Glutamatergic neuron (in vitro differentiated cells): ENCODE data around the gene DOCK9. TPM values are rescaled to one million over a fixed set of nuclear protein-coding genes. Genes with fewer than 3 reads are reported as not detected.

Experiments
- DNase-seq: peaks from one replicate; pipeline ENCODE4 v3.0.0; 2022
- H3K27ac Mint-ChIP-seq: one replicate; pipeline ENCODE4 v1.8.0; 2020; ENCODE audit warnings: mild to moderate bottlenecking, mixed read lengths, inconsistent platforms; ENCODE audit not compliant: unreplicated experiment
- H3K27me3 Mint-ChIP-seq: one replicate; pipeline ENCODE4 v1.8.0; 2020; ENCODE audit warnings: mild to moderate bottlenecking, moderate library complexity, mixed read lengths, inconsistent platforms; ENCODE audit not compliant: unreplicated experiment
- H3K36me3 Mint-ChIP-seq: one replicate; pipeline ENCODE4 v1.8.0; 2020; ENCODE audit warnings: mild to moderate bottlenecking, mixed read lengths, inconsistent platforms; ENCODE audit not compliant: unreplicated experiment
- H3K4me1 Mint-ChIP-seq: one replicate; pipeline ENCODE4 v1.8.0; 2020; ENCODE audit warnings: mild to moderate bottlenecking, low read depth, mixed read lengths, inconsistent platforms; ENCODE audit not compliant: unreplicated experiment
- H3K4me3 Mint-ChIP-seq: one replicate; pipeline ENCODE4 v1.8.0; 2020; ENCODE audit warnings: mild to moderate bottlenecking, mixed read lengths, inconsistent platforms; ENCODE audit not compliant: unreplicated experiment
- H3K9me3 Mint-ChIP-seq: one replicate; pipeline ENCODE4 v1.8.0; 2020; ENCODE audit warnings: mild to moderate bottlenecking, moderate library complexity, mixed read lengths, inconsistent platforms; ENCODE audit not compliant: unreplicated experiment
- CTCF ChIP-seq: fragments of 200-600 bp; sonication (generic); IDR thresholded peaks from one replicate; pipeline ENCODE4 v1.5.0; 2021; ENCODE audit not compliant: partially characterized antibody, unreplicated experiment
- total RNA-seq: library from RNA; stranded (reverse); fragmentation: NEBNext Ultra II Directional; extraction: Animal tissue kit (Norgen Biotek cat#: 25700); gene quantifications from one replicate; pipeline ENCODE4 v1.2.1, GENCODE V29; 2021; ENCODE audit not compliant: unreplicated experiment

DOCK9 gene
- total RNA-seq, 1 donor from 2014 or later, result 4.5 TPM

- no peak for TF ChIP-seq CTCF
- H3K9me3 Mint-ChIP-seq, result no peaks in the 10 kb centered on the region
- H3K4me3 Mint-ChIP-seq, result no peak overlapping the region
- peaks cover 2% of the 10 kb centered on the region for H3K27me3 Mint-ChIP-seq
- H3K27ac Mint-ChIP-seq, result no peak overlapping the region
- DNase-seq, result no peak
- peaks cover 6% of the 10 kb centered on the region for H3K36me3 Mint-ChIP-seq
- H3K4me1 Mint-ChIP-seq, result no peaks in the 10 kb centered on the region
Measured at GRCh38 chr13:98871727-98872126, 106.1 kb downstream of the DOCK9 start.

GRCh38 chr13:98869408-98870090, 108.3 kb downstream of the DOCK9 start:
- Mint-ChIP-seq H3K9me3 (no peaks in the 10 kb centered on the region), H3K4me3 (no peak overlapping the region), H3K27ac (no peak overlapping the region), H3K4me1 (no peaks in the 10 kb centered on the region), H3K27me3 (peaks cover 2% of the 10 kb centered on the region), H3K36me3 (peaks cover 6% of the 10 kb centered on the region)
- TF ChIP-seq CTCF, result peak; percentile 55
- DNase-seq, result no peak

- no peak for DNase-seq
- Mint-ChIP-seq H3K27me3 (peaks cover 2% of the 10 kb centered on the region), H3K36me3 (peaks cover 6% of the 10 kb centered on the region), H3K27ac (no peak overlapping the region), H3K9me3 (no peaks in the 10 kb centered on the region), H3K4me1 (no peaks in the 10 kb centered on the region), H3K4me3 (no peak overlapping the region)
- TF ChIP-seq CTCF, result no peak
Measured at GRCh38 chr13:98868932-98869331, 108.9 kb downstream of the DOCK9 start.

- no peak overlapping the region for H3K27ac Mint-ChIP-seq
- no peaks in the 10 kb centered on the region for H3K9me3 Mint-ChIP-seq
- DNase-seq, result no peak
- H3K36me3 Mint-ChIP-seq, result no peaks in the 10 kb centered on the region
- peaks cover 2% of the 10 kb centered on the region for H3K27me3 Mint-ChIP-seq
- no peaks in the 10 kb centered on the region for H3K4me1 Mint-ChIP-seq
- H3K4me3 Mint-ChIP-seq, result no peak overlapping the region
- TF ChIP-seq CTCF, result peak; percentile 46
Measured at GRCh38 chr13:98866882-98867281, 111.0 kb downstream of the DOCK9 start.

GRCh38 chr13:98860491-98860890, 117.4 kb downstream of the DOCK9 start:
- Mint-ChIP-seq H3K9me3 (peaks cover 2% of the 10 kb centered on the region), H3K4me1 (no peaks in the 10 kb centered on the region), H3K4me3 (no peak overlapping the region), H3K36me3 (no peaks in the 10 kb centered on the region), H3K27me3 (no peaks in the 10 kb centered on the region), H3K27ac (no peak overlapping the region)
- no peak for DNase-seq
- TF ChIP-seq CTCF, result no peak
